ENCODE data around the gene MMD. TPM values are rescaled to one million over a fixed set of nuclear protein-coding genes. Genes with fewer than 3 reads are reported as not detected.
"Not testable (repeated sequence)": the region's sequence is repeated elsewhere in the genome, so short reads cannot be mapped to it uniquely, and the experiment has no call there.

MMD gene
- polyA plus RNA-seq, 3 donors = 19.4 to 24.5 (median 20.8) TPM

- no peak for DNase-seq (ENCODE audit: extremely low read depth in 1 of 11, low read depth in 9 of 11, low spot score in 4 of 11)
Measured at GRCh38 chr17:55410722-55411462, 10.7 kb downstream of the MMD start.

GRCh38 chr17:55409030-55409800 is 12.4 kb downstream of the MMD start:
- no peak for DNase-seq (ENCODE audit: extremely low read depth in 1 of 11, low read depth in 9 of 11, low spot score in 4 of 11)

DNA sequence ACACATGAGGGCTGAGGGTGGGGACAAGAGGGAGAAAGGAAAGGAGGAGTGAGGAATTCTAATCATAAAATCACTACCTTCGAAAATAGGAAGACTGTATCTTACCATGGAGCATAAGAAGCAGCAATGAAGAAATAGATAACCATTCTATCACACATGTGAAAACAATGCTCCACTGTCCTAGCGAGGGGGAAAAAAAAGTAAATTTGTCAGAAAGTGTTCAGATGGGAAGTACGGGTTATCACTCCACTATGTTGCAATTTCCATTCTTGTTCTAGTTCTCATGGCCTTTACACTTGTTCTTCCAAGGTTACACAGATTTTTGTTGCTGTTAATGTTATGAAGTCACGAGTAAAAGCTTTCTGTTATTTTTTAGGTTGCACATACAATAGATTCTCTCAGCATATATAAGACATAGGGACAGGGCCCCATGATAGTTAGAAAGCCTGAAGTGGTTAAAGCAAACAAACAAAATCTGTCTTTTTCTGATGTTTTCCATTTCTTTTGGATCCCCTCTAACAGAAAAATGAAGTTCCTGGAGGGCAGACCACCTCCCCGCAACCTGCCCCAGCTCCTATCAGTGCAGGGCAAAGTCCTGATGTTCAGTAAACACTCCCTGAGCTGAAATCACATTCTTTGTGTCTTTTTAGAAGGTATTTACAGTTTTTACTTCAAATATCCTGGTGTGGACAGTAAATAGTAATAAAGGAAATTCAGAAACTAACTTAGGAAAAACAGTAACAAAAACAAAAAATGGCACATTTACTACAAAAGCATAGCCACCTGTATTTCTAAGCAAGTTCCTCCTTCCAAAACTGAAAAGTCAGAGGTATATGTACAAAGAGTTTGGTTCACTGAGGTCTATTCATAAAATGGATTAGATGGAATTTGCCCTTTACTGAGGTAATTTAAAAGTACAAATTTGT is 13.7 kb downstream of the MMD start:
- DNase-seq (ENCODE audit: extremely low read depth in 1 of 11, low read depth in 9 of 11, low spot score in 4 of 11) = no peak

DNA sequence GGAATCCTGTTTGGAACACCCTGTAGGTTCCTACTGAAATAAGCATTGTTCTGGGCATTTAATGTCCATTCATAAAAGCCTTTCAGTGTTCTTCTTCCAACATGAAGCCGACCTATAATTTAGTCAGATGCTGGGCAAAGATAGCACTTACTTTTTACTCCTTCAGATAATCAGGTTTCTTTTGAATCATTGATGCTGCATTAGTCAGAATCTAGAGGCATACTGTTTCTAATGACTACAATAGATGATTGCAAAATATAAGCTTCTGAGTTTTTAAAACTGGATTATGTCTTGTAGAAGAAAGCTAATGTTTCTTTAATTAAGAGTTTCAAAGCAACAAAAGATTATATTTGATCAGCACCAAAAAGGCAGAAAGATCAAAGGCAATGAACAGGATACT is 16.0 kb downstream of the MMD start:
- DNase-seq (ENCODE audit: extremely low read depth in 1 of 11, low read depth in 9 of 11, low spot score in 4 of 11) = no peak

GRCh38 chr17:55404197-55404596 is 17.4 kb downstream of the MMD start:
- not testable (repeated sequence) for DNase-seq (ENCODE audit: extremely low read depth in 1 of 11, low read depth in 9 of 11, low spot score in 4 of 11)

DNA sequence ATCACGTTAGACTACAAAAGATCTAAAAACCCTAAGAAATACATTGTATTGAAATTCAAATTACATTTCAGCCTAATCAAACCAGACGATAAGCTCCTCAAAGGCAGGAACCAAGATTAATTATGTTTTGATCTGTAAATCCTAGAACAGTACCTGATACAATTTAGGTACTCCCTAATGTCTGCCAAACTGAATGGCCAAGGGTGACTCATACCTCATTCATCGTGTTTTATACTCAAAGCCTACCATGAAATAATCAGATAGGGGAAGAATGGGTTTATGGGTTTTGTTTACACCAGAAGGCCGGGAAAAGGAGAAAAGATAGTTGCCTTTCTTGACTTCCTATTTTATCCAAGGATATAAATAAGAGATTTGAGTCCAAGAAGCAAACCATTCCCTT is 19.3 kb downstream of the MMD start:
- DNase-seq (ENCODE audit: extremely low read depth in 1 of 11, low read depth in 9 of 11, low spot score in 4 of 11) = no peak

DNA sequence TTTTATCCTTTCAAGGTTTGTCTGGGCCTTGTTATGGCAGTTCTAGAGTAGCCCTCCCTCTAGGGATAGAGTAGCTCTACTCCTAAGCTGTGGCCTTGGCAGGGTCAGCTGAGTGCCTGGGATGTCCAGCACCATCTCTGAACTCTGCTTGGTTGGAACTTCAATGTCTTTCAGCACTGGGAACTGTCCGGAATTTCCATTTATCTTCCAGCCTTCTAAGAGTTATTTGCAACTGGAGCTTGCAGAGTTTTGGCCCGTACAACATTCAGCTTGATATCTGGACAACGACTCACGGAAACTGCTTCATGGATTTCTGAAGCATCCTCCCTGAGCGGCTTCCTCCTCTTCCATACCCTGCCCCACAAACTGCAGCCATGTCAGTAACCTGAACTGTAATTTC is 22.9 kb downstream of the MMD start:
- no peak for DNase-seq (ENCODE audit: extremely low read depth in 1 of 11, low read depth in 9 of 11, low spot score in 4 of 11)

DNA sequence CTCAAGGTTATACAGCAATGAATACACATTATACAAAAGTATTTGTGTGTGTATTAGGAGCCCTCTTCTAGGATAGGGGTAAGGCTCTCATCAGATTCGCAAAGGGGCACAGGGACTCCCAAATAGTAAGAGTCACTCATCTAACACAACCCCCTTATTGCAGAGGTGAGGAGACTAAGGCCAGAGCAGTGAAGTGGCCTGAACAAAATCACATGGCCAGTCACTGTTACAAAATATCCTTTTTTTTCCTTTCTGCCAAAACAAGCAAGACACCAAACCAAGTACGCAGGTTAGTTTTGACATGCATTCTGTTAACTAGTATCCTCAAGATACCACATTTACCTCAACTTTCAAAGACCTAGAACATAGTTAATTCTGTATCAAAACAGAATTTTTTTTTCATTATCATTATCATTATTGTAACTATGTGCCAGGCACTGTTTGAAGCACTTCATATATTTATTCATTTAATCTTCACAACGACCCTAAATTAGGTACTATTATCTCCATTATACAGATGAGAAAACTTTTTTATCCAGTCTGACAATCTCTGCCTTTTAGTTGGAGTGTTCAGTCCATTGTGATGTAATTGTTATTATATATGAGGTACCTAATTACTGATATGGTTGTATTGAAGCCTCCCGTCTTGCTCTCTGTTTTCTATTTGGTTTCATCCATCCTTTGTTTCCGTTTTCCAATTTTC is 25.7 kb downstream of the MMD start:
- DNase-seq (ENCODE audit: extremely low read depth in 1 of 11, low read depth in 9 of 11, low spot score in 4 of 11) = no peak

DNA sequence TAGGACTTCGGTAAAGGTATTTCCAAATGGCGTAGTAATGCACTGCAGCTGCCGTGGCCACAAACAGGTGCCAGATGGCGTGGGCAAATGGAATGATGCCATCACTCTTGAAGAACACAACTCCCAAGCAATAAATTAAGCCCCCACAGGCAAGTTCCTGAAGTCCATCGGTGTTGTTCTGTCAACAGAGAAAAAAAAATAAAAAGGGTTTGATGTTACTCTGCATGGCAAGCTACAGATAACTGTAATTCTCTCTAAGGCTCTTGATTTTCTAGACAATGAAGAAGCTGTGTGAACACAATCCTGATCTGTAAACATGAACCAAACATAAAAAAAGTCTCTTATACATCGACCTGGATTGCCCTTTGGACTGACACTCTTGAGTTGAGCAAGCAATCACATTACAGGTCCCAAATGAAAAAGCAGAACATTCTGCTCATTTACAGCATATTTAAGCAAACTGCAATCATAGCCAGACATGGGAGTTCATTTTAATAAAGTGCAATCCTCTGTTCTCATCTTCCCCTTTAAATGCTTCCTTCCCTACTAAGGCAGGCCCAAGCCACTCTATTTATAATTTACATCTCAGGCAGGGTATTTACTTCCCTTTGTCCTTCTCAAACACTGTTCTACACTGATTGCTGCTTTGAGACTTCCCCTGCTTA is 27.1 kb downstream of the MMD start:
- no peak for DNase-seq (ENCODE audit: extremely low read depth in 1 of 11, low read depth in 9 of 11, low spot score in 4 of 11)

DNA sequence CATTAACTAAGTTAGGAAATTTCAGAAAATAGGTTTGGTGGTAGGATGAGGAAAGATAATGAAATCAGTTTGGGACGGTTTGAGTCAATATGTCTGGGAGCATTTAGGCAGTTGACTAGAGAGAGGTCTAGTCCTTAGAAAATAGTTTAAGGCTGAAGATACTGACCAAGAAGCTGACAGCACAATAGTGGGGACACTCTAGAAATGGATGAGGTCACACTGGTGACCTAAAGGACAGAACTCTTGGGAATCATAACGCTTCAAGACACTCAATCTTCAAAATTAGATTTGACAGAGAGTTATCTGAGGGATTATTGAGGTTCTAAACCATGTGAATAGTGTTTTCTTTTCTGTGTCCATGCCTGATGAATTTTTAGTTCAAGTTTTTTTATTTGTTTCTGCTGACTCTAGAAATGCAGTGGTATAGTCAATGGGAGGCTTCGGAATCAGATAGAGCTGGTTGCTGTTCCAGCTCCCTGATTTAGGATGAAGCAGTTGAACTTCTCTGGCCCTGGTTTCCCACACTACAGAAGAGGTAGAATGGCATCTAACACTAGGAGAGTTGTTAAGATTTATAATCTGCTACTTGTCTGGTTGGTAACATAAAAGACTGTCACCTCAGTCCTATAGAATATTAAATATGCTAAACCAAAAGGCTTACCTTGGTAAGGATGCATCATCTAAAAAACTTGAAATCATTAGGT is 29.7 kb downstream of the MMD start:
- no peak for DNase-seq (ENCODE audit: extremely low read depth in 1 of 11, low read depth in 9 of 11, low spot score in 4 of 11)

GRCh38 chr17:55391244-55391757 is 30.3 kb downstream of the MMD start:
- DNase-seq (ENCODE audit: extremely low read depth in 1 of 11, low read depth in 9 of 11, low spot score in 4 of 11) = no peak

DNA sequence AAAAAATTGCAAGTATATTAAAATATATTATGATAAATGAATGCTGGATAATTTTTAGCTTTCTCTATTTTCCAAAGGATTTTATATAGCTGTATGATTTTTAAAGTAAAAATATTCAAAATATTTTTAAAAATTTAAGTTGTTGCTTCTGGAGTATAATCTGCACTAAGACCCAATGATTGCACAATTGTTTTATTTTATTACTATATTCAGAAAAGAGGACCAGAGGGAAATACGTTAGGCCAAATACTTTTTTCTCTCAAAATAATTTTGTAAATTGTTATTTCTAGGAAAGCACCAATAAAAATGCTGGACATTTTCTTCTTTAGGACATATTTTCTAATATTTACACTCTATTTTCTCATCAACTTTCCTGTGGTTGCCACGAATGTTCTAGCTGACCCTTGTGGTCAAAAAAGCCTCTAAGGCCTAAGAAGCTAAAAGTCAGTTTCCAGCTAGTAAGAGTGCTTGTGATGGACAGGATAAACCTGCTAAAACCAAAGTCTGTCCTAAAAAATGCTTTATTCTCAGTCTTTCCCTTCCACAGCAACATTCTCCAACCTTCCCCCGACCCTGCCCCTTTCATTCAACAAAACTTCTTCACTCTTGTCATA is 31.2 kb downstream of the MMD start:
- DNase-seq (ENCODE audit: extremely low read depth in 1 of 11, low read depth in 9 of 11, low spot score in 4 of 11) = no peak

GRCh38 chr17:55389715-55390114 is 31.9 kb downstream of the MMD start:
- DNase-seq (ENCODE audit: extremely low read depth in 1 of 11, low read depth in 9 of 11, low spot score in 4 of 11) = not testable (repeated sequence)

DNA sequence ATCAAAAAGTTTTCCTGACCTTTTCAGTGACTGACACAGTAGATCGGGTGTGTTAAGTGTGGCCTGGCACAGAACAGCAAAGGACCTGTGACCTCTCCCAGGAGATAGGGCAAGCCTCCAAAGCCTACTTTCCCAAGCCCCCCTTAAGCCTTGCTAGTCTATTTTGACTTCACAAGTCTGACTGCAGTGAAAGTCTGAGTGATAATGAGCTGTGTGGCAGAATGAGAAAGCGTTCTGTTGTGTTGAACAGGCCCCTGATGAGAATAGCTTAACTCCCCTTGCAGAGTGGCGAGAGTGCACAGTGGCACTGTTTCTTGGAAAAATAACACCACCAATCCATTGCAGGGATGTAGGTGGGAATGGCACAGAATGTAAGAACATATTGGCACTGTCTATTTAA is 32.8 kb downstream of the MMD start:
- no peak for DNase-seq (ENCODE audit: extremely low read depth in 1 of 11, low read depth in 9 of 11, low spot score in 4 of 11)

DNA sequence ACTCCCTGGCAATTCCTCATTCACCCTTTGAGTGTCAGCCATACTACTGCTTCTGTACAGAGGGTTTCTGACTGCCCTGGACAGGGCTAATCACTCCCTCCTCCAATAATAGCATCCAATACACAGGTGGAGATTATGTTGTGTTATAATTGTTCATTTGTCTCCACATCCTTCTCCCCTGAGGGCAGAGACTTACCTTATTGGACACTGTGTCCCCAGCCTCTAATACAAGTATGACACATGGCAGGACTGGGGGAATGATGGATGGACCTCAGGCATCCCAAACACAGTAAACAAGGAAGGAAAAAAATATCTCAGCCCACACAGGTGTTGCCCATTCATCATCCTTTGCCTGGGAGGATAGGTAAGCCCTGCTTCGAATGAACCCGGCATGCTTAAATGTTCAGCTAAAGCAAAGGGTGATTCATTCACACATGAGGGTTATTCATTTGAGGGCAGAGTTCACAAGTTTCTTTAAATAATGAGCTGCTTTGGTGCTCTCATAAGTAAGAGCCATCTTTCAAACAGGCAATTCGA is 34.8 kb downstream of the MMD start:
- DNase-seq (ENCODE audit: extremely low read depth in 1 of 11, low read depth in 9 of 11, low spot score in 4 of 11) = no peak

DNA sequence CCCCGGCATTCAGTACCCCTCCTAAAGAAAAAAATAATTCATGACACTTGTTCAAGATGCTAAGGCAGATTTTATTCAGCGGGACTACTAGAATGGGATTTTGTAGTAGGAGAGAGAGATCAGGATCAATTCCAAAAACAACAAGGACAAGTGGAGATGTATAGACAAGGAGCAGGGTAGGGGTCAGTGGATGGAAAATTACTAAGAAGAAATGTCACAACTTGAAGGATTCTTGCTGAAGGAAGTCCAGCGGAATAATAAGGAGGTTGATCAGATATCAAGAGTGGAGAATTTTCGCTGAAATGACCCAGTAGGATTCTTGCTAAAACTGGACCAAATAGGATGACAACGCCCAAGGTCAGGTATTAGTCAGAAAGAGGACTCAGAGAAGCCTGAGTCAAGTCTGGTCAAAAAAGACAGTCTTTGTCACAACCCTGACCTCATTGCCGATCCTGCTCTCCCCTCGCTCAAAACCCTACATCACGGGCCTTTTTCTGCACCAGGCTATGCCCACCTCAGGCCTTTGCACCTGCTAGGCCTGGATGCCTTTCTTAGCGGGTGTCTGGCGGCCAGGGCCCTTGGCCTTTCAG is 36.9 kb downstream of the MMD start:
- DNase-seq (ENCODE audit: extremely low read depth in 1 of 11, low read depth in 9 of 11, low spot score in 4 of 11) = peak in 5 of 11 donors; percentile 4 to 41 (median 30)

Data from renal cortex interstitium (tissue), 11 donors.